NCI-H146 treated with DMSO at 0.1 percent for 48 hours (cell line): Measurements from ENCODE around the gene DMRTC1B.
"Not testable (repeated sequence)": the region's sequence is repeated elsewhere in the genome, so short reads cannot be mapped to it uniquely, and the experiment has no call there.

Source experiments
- DNase-seq: peaks from one replicate; lab custom pipeline; 2025; ENCODE audit not compliant: unreplicated experiment; lab: John Stamatoyannopoulos, UW

DMRTC1B gene

GRCh38 chrX:72776653-72777466 is at the start of gene DMRTC1B:
TSS of gene DMRTC1B (plus strand) at chrX:72776890. CDS start at chrX:72845136, 68,246 bp downstream.
- DNase-seq, result not testable (repeated sequence)

GRCh38 chrX:72727846-72728245 is 48.8 kb upstream of the DMRTC1B start:
- no peak for DNase-seq

GRCh38 chrX:72733636-72734035 is 43.1 kb upstream of the DMRTC1B start:
- not testable (repeated sequence) for DNase-seq

- no peak for DNase-seq
Measured at GRCh38 chrX:72735561-72735960, 41.1 kb upstream of the DMRTC1B start.

- DNase-seq, result not testable (repeated sequence)
Measured at GRCh38 chrX:72745546-72745945, 31.1 kb upstream of the DMRTC1B start.

GRCh38 chrX:72748545-72748944 is 28.1 kb upstream of the DMRTC1B start:
- DNase-seq, result not testable (repeated sequence)

- DNase-seq, result not testable (repeated sequence)
Measured at GRCh38 chrX:72760454-72760853, 16.2 kb upstream of the DMRTC1B start.

GRCh38 chrX:72777467-72777790 is 739 bp downstream of the DMRTC1B start:
- not testable (repeated sequence) for DNase-seq

- DNase-seq, result not testable (repeated sequence)
Measured at GRCh38 chrX:72778146-72778545, 1.5 kb downstream of the DMRTC1B start.

GRCh38 chrX:72782560-72782959 is 5.9 kb downstream of the DMRTC1B start, which contains the start of gene FAM236B:
TSS of gene FAM236B (minus strand) at chrX:72782660. CDS start at chrX:72782560, 100 bp downstream.
- not testable (repeated sequence) for DNase-seq

GRCh38 chrX:72783365-72783936 is 6.8 kb downstream of the DMRTC1B start:
- not testable (repeated sequence) for DNase-seq

- DNase-seq, result not testable (repeated sequence)
Measured at GRCh38 chrX:72783964-72784363, 7.3 kb downstream of the DMRTC1B start.

GRCh38 chrX:72788142-72788541 is 11.5 kb downstream of the DMRTC1B start:
- DNase-seq, result not testable (repeated sequence)

- DNase-seq, result not testable (repeated sequence)
Measured at GRCh38 chrX:72790390-72790789, 13.7 kb downstream of the DMRTC1B start.

GRCh38 chrX:72808110-72808509 is 31.4 kb downstream of the DMRTC1B start, which contains the start of gene FAM236D:
TSS of gene FAM236D (minus strand) at chrX:72808210. CDS start at chrX:72808110, 100 bp downstream.
- not testable (repeated sequence) for DNase-seq

GRCh38 chrX:72830701-72831100 is 54.0 kb downstream of the DMRTC1B start:
- not testable (repeated sequence) for DNase-seq

- not testable (repeated sequence) for DNase-seq
Measured at GRCh38 chrX:72837532-72837931, 60.8 kb downstream of the DMRTC1B start.

GRCh38 chrX:72882898-72883297 is 106.2 kb downstream of the DMRTC1B start:
- DNase-seq, result not testable (repeated sequence)

- DNase-seq, result not testable (repeated sequence)
Measured at GRCh38 chrX:72889740-72890139, 113.0 kb downstream of the DMRTC1B start.
